Measurements from ENCODE around the gene NOL7. TPM values are rescaled to one million over a fixed set of nuclear protein-coding genes. Genes with fewer than 3 reads are reported as not detected.
A peak's percentile ranks its signal among the peaks of the same experiment; 100 is the strongest.

The NOL7 gene
- total RNA-seq (10 to 100 TPM; 22.9 to 35.3 (median 28.1) TPM), polyA plus RNA-seq (10 to 100 TPM; 22.7 to 40.3 TPM)

GRCh38 chr6:13614926-13615791 lies at the start of gene NOL7:
NOL7 (plus strand) TSS chr6:13615335; CDS start chr6:13615359, 24 bp downstream.
- H3K27me3 ChIP-seq = no peaks in the 10 kb centered on the region
- no peak for FAIRE-seq
- H3K27ac ChIP-seq = peak within 1 kb of the TSS; percentile 73 to 97 (median 86)
- H3K36me3 ChIP-seq = peaks cover 0 to 23% (median 14%) of the 10 kb centered on the region in 3 donors
- peaks cover 3 to 14% (median 8%) of the 10 kb centered on the region in 3 donors for H3K4me1 ChIP-seq
- peak within 1 kb of the TSS; percentile 69 to 99 (median 80) for H3K4me3 ChIP-seq
- DNase-seq = peak; percentile 97 to 100 (median 98)
- TF ChIP-seq CTCF (IDR thresholded peaks at IDR 0.05) = peak; percentile 73 to 93 (median 84)
- H3K9me3 ChIP-seq = no peaks in the 10 kb centered on the region
- intact Hi-C loops (cut with DNase I) = no loop called here
- ATAC-seq = peak; percentile 93 to 98 (median 95)
- WGBS, 2 donors = 0% methylated on average over 85 of the region's 85 CpGs

GRCh38 chr6:13565921-13566320 lies 49.2 kb upstream of the NOL7 start:
- no peak for DNase-seq
- no peak overlapping the region for H3K27ac ChIP-seq
- no peak for ATAC-seq
- no peak for FAIRE-seq
- no peak for TF ChIP-seq CTCF (IDR thresholded peaks at IDR 0.05)
- no peaks in the 10 kb centered on the region for H3K9me3 ChIP-seq
- H3K27me3 ChIP-seq = no peaks in the 10 kb centered on the region
- H3K4me1 ChIP-seq = no peaks in the 10 kb centered on the region
- 85 to 96% methylated on average over 4 of the region's 4 CpGs for WGBS, 2 donors
- intact Hi-C loops (cut with DNase I) = no loop called here
- H3K4me3 ChIP-seq = no peak overlapping the region
- no peaks in the 10 kb centered on the region for H3K36me3 ChIP-seq

GRCh38 chr6:13566500-13566899 lies 48.6 kb upstream of the NOL7 start:
- H3K9me3 ChIP-seq = no peaks in the 10 kb centered on the region
- FAIRE-seq (no peak), DNase-seq (no peak), ATAC-seq (no peak)
- no peak for TF ChIP-seq CTCF (IDR thresholded peaks at IDR 0.05)
- H3K4me3 ChIP-seq = no peak overlapping the region
- no peak overlapping the region for H3K27ac ChIP-seq
- H3K4me1 ChIP-seq = no peaks in the 10 kb centered on the region
- intact Hi-C loops (cut with DNase I) = no loop called here
- 82 to 84% methylated on average over 3 of the region's 3 CpGs for WGBS, 2 donors
- no peaks in the 10 kb centered on the region for H3K27me3 ChIP-seq
- H3K36me3 ChIP-seq = no peaks in the 10 kb centered on the region

- intact Hi-C loops (cut with DNase I) = no loop called here
- no peaks in the 10 kb centered on the region for H3K4me1 ChIP-seq
- 72 to 75% methylated on average over 5 of the region's 5 CpGs for whole genome bisulfite sequencing, 2 donors
- H3K4me3 ChIP-seq = no peak overlapping the region
- no peaks in the 10 kb centered on the region for H3K36me3 ChIP-seq
- ATAC-seq = no peak
- TF ChIP-seq CTCF (IDR thresholded peaks at IDR 0.05) = no peak
- H3K27me3 ChIP-seq = no peaks in the 10 kb centered on the region
- H3K27ac ChIP-seq = no peak overlapping the region
- no peaks in the 10 kb centered on the region for H3K9me3 ChIP-seq
- FAIRE-seq = no peak
- no peak for DNase-seq
Measured at GRCh38 chr6:13568970-13569369, 46.2 kb upstream of the NOL7 start.

GRCh38 chr6:13572240-13572639 lies 42.9 kb upstream of the NOL7 start:
- H3K9me3 ChIP-seq = no peaks in the 10 kb centered on the region
- peaks cover 0 to 4% (median 0%) of the 10 kb centered on the region in 3 donors for H3K4me1 ChIP-seq
- DNase-seq (no peak), ATAC-seq (no peak), FAIRE-seq (no peak)
- intact Hi-C loops (cut with DNase I) = no loop called here
- no peak overlapping the region for H3K4me3 ChIP-seq
- no peaks in the 10 kb centered on the region for H3K27me3 ChIP-seq
- H3K27ac ChIP-seq = no peak overlapping the region
- H3K36me3 ChIP-seq = no peaks in the 10 kb centered on the region
- 86 to 92% methylated on average over 7 of the region's 7 CpGs for WGBS, 2 donors
- no peak for TF ChIP-seq CTCF (IDR thresholded peaks at IDR 0.05)
